Keratinocyte (primary cell): Measurements from ENCODE around the gene ARHGAP24. TPM values are rescaled to one million over a fixed set of nuclear protein-coding genes. Genes with fewer than 3 reads are reported as not detected.

Experiments
- DNase-seq: peaks from one replicate; pipeline ENCODE4 v3.0.0-alpha.2; 2011; ENCODE audit warnings: low read depth, missing footprints, low spot score
- FAIRE-seq: peaks from 2 replicates; lab custom pipeline; 2011; peaks lifted over from hg19 to GRCh38; lab: Jason Lieb, UNC
- H2AFZ ChIP-seq: 2 replicates; pipeline ENCODE4 v1.6.0; 2012; ENCODE audit warnings: low read length, control low read depth, inconsistent platforms; ENCODE audit not compliant: control insufficient read depth
- H3K27ac ChIP-seq: 2 replicates; pipeline ENCODE4 v1.5.1; 2011; ENCODE audit warnings: low read length; ENCODE audit not compliant: control insufficient read depth, insufficient read depth
- H3K27me3 ChIP-seq: 3 replicates; pipeline ENCODE4 v1.6.0; 2011; ENCODE audit warnings: low read length; ENCODE audit not compliant: control insufficient read depth, insufficient read depth; ENCODE audit errors: extremely low read depth
- H3K36me3 ChIP-seq, 2 experiments: 2 replicates in 1 of 2; 3 replicates in 1 of 2; pipeline ENCODE4 v1.5.1; 2011; ENCODE audit warnings: low read length in 2 of 2, mild to moderate bottlenecking in 1 of 2; ENCODE audit not compliant: control insufficient read depth in 2 of 2, insufficient read depth in 2 of 2; ENCODE audit errors: extremely low read depth in 1 of 2
- H3K4me1 ChIP-seq: 3 replicates; pipeline ENCODE4 v1.5.1; 2011; ENCODE audit warnings: low read length; ENCODE audit not compliant: control insufficient read depth, insufficient read depth; ENCODE audit errors: extremely low read depth
- H3K4me2 ChIP-seq: 3 replicates; pipeline ENCODE4 v1.6.0; 2011; ENCODE audit warnings: low read depth, low read length; ENCODE audit not compliant: control insufficient read depth, insufficient read depth; ENCODE audit errors: extremely low read depth
- H3K4me3 ChIP-seq, 3 experiments: fragments of 200-600 bp in 1 of 3; sonication (generic) in 1 of 3; 2 replicates in 2 of 3; 3 replicates in 1 of 3; pipeline ENCODE4 v1.5.1; 2011 to 2016; ENCODE audit warnings: low read length in 3 of 3, mild to moderate bottlenecking in 3 of 3, control low read depth in 2 of 3, inconsistent platforms in 1 of 3, low read depth in 1 of 3, mixed read lengths in 1 of 3, mixed run types in 1 of 3, moderate library complexity in 1 of 3; ENCODE audit not compliant: control insufficient read depth in 2 of 3, insufficient read depth in 2 of 3; ENCODE audit errors: extremely low read depth in 1 of 3
- H3K79me2 ChIP-seq: 2 replicates; pipeline ENCODE4 v1.6.0; 2012; ENCODE audit warnings: low read length; ENCODE audit not compliant: control insufficient read depth, insufficient read depth
- H3K9ac ChIP-seq: 3 replicates; pipeline ENCODE4 v1.6.0; 2011; ENCODE audit warnings: low read length; ENCODE audit not compliant: control insufficient read depth, insufficient read depth; ENCODE audit errors: extremely low read depth
- H3K9me1 ChIP-seq: 3 replicates; pipeline ENCODE4 v1.6.0; 2011; ENCODE audit warnings: low read length; ENCODE audit not compliant: control insufficient read depth, insufficient read depth; ENCODE audit errors: extremely low read depth
- H3K9me3 ChIP-seq: 2 replicates; pipeline ENCODE4 v1.5.1; 2012; ENCODE audit warnings: low read depth, low read length; ENCODE audit not compliant: control insufficient read depth
- H4K20me1 ChIP-seq: 3 replicates; pipeline ENCODE4 v1.6.0; 2011; ENCODE audit warnings: low read length; ENCODE audit not compliant: control insufficient read depth, insufficient read depth; ENCODE audit errors: extremely low read depth
- EZH2 ChIP-seq: IDR thresholded peaks from one replicate; pipeline ENCODE4 v1.6.1; 2012; ENCODE audit warnings: inconsistent platforms, mild to moderate bottlenecking, low read length, moderate library complexity
- dilution Hi-C: fragments of 300-500 bp; cut with MboI; formaldehyde crosslinking; loops from one replicate; pipeline ENCODE4 v1.7.0; 2020; ENCODE audit warnings: low sequenced_read_pairs; ENCODE audit not compliant: extremely low pct_ligation_motif_present
- polyA plus RNA-seq, 5 experiments: library from polyadenylated mRNA; depleted of rRNA in 3 of 5; stranded (reverse) in 3 of 5; stranded (forward) in 1 of 5; unstranded in 1 of 5; fragments of >200 nt; gene quantifications; 1 replicate in 1 of 5; 2 replicates in 3 of 5; 3 replicates in 1 of 5; pipeline versions ENCODE4 v1.2.1 to v1.2.3, GENCODE V29; 2011 to 2012; ENCODE audit warnings: missing spikeins in 2 of 5, low read depth in 1 of 5, low replicate concordance in 1 of 5
- TF ChIP-seq, protein P1 (sequence below), 3 experiments: IDR thresholded peaks in 1 of 3; conservative IDR thresholded peaks in 1 of 3; optimal IDR thresholded peaks in 1 of 3; 2 replicates in 2 of 3; 3 replicates in 1 of 3; pipeline versions ENCODE3 to v1.5.1; 2011; ENCODE audit warnings: low read length in 3 of 3, mild to moderate bottlenecking in 3 of 3, moderate library complexity in 2 of 3, control low read depth in 1 of 3, inconsistent platforms in 1 of 3; ENCODE audit not compliant: insufficient read depth in 2 of 3; ENCODE audit errors: extremely low read depth in 1 of 3

ARHGAP24 gene
- polyA plus RNA-seq, 1 donor (not counting 4 experiments of a cell fraction or from before 2014, with no cell fraction given), result 0.87 TPM

DNA sequence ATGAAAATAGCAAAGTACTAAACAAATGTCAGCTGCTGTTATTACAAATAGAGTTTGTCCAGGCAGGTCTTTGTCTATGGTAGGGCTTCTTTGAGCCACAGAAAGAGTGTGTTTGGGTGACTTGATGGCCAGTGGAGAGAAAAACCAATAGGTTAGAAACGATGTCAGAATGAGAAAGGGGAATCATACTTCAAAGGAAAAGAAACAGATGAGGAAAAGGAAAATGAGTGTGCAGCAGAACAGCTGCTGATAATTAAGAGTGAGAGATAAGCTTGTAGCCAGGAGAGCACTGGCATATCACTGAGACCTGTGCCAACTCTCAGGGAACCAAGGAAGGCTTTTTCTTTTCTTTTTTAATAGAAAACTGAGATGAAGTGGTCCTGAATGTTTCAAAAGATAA is 257.2 kb downstream of the ARHGAP24 start:
- H3K9ac ChIP-seq, result no peak overlapping the region
- H3K4me3 ChIP-seq, result no peak overlapping the region
- H3K9me1 ChIP-seq, result no peaks in the 10 kb centered on the region
- H3K27me3 ChIP-seq, result no peaks in the 10 kb centered on the region
- H2AFZ ChIP-seq, result no peak overlapping the region
- H3K4me2 ChIP-seq, result no peak overlapping the region
- DNase-seq, result no peak
- no peaks in the 10 kb centered on the region for H4K20me1 ChIP-seq
- H3K36me3 ChIP-seq, result no peaks in the 10 kb centered on the region
- no peaks in the 10 kb centered on the region for H3K4me1 ChIP-seq
- FAIRE-seq, result no peak
- no peak overlapping the region for H3K27ac ChIP-seq
- H3K79me2 ChIP-seq, result no peaks in the 10 kb centered on the region
- no peaks in the 10 kb centered on the region for H3K9me3 ChIP-seq
- dilution Hi-C loops, result no loop called here
- TF ChIP-seq, protein P1, sequence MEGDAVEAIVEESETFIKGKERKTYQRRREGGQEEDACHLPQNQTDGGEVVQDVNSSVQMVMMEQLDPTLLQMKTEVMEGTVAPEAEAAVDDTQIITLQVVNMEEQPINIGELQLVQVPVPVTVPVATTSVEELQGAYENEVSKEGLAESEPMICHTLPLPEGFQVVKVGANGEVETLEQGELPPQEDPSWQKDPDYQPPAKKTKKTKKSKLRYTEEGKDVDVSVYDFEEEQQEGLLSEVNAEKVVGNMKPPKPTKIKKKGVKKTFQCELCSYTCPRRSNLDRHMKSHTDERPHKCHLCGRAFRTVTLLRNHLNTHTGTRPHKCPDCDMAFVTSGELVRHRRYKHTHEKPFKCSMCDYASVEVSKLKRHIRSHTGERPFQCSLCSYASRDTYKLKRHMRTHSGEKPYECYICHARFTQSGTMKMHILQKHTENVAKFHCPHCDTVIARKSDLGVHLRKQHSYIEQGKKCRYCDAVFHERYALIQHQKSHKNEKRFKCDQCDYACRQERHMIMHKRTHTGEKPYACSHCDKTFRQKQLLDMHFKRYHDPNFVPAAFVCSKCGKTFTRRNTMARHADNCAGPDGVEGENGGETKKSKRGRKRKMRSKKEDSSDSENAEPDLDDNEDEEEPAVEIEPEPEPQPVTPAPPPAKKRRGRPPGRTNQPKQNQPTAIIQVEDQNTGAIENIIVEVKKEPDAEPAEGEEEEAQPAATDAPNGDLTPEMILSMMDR (optimal IDR thresholded peaks at IDR 0.05 in 1 of 3, IDR thresholded peaks at IDR 0.05 in 1 of 3, conservative IDR thresholded peaks at IDR 0.05 in 1 of 3; ENCODE audit: extremely low read depth in 1 of 3, insufficient read depth in 2 of 3, low read length in 3 of 3), result no peak
- TF ChIP-seq EZH2, result no peak

DNA sequence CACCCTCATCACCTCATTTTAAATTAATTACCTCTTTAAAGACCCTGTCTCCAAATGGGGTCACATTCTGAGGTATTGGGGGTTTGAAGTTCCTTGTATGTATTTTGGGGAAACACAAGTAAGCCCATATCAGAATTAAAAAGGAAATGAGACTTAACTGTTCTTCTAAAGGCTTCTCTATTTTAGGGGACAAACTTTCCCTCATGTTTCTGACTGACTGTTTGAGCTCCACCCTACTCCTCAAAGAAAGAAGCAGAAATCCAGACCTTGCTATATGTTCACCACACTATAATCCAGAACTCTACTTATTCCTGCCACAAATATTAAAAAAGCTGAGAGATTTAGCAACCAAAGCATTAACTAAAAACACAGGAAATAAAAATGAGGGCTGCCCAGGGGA is 258.8 kb downstream of the ARHGAP24 start:
- H3K9me3 ChIP-seq, result no peaks in the 10 kb centered on the region
- DNase-seq (no peak), FAIRE-seq (no peak)
- H3K27me3 ChIP-seq, result no peaks in the 10 kb centered on the region
- no peaks in the 10 kb centered on the region for H3K36me3 ChIP-seq
- H3K79me2 ChIP-seq, result no peaks in the 10 kb centered on the region
- no peak overlapping the region for H2AFZ ChIP-seq
- peaks cover 5% of the 10 kb centered on the region for H3K4me1 ChIP-seq
- no peaks in the 10 kb centered on the region for H4K20me1 ChIP-seq
- TF ChIP-seq EZH2, result no peak
- TF ChIP-seq, protein P1 (optimal IDR thresholded peaks at IDR 0.05 in 1 of 3, IDR thresholded peaks at IDR 0.05 in 1 of 3, conservative IDR thresholded peaks at IDR 0.05 in 1 of 3; ENCODE audit: extremely low read depth in 1 of 3, insufficient read depth in 2 of 3, low read length in 3 of 3), result no peak
- H3K9me1 ChIP-seq, result no peaks in the 10 kb centered on the region
- no peak overlapping the region for H3K27ac ChIP-seq
- no peak overlapping the region for H3K4me3 ChIP-seq
- dilution Hi-C loops, result no loop called here
- H3K9ac ChIP-seq, result no peak overlapping the region
- no peak overlapping the region for H3K4me2 ChIP-seq
